Bone marrow (tissue), 2 donors: ENCODE results near the gene RNF31.
"Not testable (repeated sequence)": the region's sequence is repeated elsewhere in the genome, so short reads cannot be mapped to it uniquely, and the experiment has no call there.

Experiments
- DNase-seq, 2 donors: peaks; one replicate each; lab custom pipeline; 2025; lab: John Stamatoyannopoulos, UW

The RNF31 gene

GRCh38 chr14:24146978-24147760 is at the start of gene RNF31:
Gene RNF31 (plus strand): TSS chr14:24147498. CDS start chr14:24147699, 201 bp downstream.
- peak; percentile 97 to 98 for DNase-seq

GRCh38 chr14:24098229-24098926 is 48.9 kb upstream of the RNF31 start:
- no peak for DNase-seq

GRCh38 chr14:24098927-24099813 is 48.1 kb upstream of the RNF31 start:
- DNase-seq = no peak

GRCh38 chr14:24100197-24100981 is 46.9 kb upstream of the RNF31 start:
- DNase-seq = no peak

DNA sequence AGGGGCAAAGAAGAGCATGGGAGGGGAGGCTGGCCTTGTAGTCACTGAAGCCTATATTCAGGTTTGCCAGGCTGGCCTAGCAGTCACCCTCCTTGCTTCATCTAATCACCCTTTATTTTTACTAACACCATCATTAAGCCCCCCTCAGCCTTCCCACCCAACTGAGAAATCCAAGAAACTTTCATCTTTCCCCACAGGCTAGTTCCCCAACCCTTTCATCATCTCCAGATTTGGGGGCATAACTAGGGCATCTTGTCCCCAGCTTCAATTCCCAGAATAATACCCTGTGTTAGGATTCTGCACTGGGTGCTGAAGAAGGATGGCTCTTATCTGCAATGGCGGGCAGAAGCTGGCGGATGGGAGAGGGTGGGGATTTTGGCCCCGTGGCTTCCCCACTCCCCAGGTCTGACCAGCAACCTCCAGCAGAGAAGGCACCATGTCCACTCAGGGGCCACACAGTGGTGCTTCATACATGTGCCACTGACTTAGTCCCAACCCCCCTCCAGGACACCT is 46.3 kb upstream of the RNF31 start:
- no peak for DNase-seq

DNA sequence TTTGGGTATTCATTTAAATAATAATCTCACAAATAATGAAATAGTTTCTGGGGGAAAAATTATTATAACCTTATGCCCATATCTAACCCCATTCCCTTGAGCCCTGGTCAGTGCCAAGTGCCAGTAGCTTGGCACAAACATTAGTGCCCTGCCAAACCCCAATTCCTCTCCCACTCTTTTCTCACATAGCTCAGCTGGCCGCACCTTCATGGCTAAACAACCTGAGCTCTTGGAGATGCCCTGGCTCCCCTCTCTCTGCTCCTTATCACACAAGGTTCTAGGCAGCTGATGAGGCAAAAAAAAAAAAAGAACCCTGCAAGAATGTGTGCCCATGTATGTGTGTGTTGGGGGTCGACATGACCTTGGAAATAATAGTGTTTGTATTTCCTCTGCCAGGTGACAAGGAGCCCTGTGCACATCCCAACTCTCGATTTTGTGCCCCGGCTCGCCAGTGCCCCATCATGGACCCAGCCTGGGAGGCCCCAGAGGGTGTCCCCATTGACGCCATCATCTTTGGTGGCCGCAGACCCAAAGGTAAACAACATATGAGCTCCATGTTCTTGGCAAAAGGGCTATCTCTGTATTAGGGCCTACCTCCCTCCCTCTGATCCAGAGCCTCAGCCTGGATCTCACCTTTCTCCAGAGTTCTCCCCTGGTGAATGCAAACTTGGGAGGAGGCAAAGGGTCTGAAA is 44.8 kb upstream of the RNF31 start:
- no peak for DNase-seq

DNA sequence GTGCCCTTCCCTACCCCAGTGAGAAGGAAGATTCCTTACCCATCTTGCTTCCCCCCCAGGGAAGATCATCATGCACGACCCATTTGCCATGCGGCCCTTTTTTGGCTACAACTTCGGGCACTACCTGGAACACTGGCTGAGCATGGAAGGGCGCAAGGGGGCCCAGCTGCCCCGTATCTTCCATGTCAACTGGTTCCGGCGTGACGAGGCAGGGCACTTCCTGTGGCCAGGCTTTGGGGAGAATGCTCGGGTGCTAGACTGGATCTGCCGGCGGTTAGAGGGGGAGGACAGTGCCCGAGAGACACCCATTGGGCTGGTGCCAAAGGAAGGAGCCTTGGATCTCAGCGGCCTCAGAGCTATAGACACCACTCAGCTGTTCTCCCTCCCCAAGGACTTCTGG is 43.8 kb upstream of the RNF31 start:
- no peak for DNase-seq

DNA sequence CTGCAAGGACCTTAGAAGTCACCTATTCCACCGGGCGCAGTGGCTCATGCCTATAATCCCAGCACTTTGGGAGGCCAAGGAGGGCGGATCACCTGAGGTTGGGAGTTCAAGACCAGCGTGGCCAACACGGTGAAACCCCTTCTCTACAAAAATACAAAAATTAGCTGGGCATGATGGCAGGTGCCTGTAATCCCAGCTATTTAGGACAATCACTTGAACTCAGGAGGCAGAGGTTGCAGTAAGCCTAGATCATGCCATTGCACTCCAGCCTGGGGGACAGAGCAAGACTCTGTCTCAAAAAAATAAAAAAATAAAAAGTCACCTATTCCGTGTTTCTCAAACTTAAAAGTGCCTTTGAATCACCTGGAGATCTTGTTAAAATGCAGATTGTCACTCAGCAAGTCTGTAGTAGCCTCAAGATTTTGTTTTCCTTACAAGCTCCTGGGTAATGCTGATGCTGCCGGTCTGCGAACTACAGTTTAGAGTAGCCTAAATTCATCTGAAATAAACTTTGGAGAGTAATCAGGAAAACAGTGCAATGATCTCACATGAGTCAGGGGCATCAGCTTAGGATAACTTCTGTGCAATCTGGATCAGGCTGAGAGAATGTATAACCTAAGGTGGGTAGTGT is 41.6 kb upstream of the RNF31 start:
- DNase-seq = not testable (repeated sequence)

- DNase-seq = no peak
Measured at GRCh38 chr14:24106672-24107271, 40.5 kb upstream of the RNF31 start.

GRCh38 chr14:24108336-24108874 is 38.9 kb upstream of the RNF31 start:
- no peak for DNase-seq

- no peak for DNase-seq
Measured at GRCh38 chr14:24110060-24110459, 37.2 kb upstream of the RNF31 start.

- no peak for DNase-seq
Measured at GRCh38 chr14:24110523-24110922, 36.8 kb upstream of the RNF31 start.

DNA sequence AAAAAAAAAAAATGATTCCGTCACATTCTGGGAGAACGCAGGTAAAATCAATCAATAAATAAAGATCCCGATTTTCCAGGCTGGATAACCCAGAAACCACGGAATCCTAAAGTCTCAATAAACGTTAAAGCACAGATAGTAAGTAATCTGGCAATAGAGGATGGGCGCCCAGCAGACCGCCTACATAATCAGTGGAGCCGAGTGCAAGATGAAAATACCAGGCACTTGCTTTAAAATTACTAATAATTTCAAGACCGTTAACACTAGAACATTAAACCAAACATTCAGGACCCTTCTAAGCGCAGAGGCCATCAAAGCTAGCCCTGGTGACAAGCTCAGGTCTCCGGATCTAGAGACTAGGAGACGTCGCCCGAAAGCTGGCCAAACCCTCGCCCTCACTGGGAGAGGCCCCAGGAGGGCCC is 33.9 kb upstream of the RNF31 start:
- DNase-seq = peak in 1 of 2 donors; percentile 1

- peak; percentile 90 to 93 for DNase-seq
Measured at GRCh38 chr14:24113801-24114531, 33.3 kb upstream of the RNF31 start.

DNA sequence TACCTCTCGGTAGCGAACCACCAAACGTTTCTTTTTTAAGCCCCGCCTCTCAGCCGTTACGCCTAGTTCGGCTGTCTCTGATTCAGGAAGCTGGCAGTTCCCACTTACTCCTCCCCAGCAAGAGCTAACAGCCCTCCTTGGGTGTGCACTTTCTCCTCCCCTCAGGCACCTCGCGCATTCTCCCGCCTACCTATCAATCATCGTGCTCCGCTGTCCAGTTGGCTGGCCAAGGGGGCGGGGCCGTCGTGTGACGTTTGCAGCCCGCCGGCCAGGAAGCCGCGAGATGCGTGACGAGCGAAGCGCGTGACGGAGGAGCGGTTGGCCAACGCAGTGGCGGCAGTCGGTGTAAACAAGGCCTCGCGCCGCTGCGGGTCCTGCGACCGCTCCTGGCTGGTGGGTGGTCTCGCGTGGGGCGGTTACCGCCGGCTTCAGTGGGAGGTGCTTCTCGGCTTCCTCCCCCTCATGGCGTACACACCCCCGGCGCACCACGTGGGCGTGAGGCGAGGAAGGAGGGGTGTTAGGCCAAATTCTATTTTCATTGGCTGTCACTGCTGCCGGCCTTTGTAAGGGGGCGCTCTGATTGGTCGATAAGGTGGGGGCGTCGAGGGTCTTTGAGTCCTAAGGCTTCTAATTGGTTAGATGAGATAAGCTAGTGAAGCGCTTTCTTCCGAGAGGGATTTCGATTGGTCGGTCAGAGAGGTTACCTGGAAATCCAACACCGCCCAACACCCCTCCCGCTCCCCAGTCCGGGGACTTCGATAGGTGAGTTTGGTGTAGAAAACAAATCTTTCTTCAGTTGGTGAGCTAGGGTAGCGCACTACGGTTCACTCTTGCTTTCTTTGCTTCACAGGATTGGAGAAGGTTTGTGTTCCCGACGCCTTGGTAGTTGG is 32.5 kb upstream of the RNF31 start, which contains the start of the genes DCAF11 and NRL:
Gene DCAF11, plus strand, starts transcription at position 246 of the 890 bp plus-strand sequence. CDS start 818 bp downstream, outside the sequence.
Gene NRL, minus strand, starts transcription at position 418 of the 890 bp plus-strand sequence. CDS start 32,101 bp downstream, outside the sequence.
- peak; percentile 96 to 99 for DNase-seq

DNA sequence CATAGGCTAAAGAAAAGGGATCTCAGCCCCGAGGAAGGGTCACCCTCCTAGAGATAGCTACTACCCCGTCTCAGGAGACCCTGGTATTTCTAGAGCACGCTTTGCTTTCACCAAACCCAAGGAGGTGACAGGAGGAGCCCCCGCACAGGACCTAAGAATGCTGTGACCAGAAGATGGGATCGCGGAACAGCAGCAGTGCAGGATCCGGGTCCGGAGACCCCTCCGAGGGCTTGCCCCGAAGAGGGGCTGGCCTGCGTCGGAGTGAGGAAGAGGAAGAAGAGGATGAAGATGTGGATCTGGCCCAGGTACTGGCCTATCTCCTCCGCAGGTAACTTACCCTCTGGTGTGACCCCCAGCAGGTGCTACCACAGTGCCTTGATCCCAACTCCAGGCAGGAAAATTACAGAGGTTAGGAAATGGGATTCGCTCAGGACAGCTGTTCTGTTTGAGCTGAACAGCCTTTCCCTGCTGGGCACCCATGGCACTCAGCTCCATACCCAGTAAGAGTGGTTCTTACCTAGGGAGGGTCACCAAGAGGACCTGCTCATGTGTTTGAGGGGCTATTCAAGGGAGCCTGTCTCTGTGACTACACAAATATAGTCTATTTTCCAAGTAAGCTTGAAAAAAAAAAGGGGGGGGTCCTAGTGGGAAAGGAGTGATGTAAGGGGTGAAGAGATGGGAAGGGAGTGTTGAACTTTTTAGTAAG is 31.7 kb upstream of the RNF31 start:
- no peak for DNase-seq
